ENCODE results near the gene PCAT6. TPM values are rescaled to one million over a fixed set of nuclear protein-coding genes. Genes with fewer than 3 reads are reported as not detected.

The PCAT6 gene
- total RNA-seq, 1 experiment from 2014 or later: 0.26 TPM

DNA sequence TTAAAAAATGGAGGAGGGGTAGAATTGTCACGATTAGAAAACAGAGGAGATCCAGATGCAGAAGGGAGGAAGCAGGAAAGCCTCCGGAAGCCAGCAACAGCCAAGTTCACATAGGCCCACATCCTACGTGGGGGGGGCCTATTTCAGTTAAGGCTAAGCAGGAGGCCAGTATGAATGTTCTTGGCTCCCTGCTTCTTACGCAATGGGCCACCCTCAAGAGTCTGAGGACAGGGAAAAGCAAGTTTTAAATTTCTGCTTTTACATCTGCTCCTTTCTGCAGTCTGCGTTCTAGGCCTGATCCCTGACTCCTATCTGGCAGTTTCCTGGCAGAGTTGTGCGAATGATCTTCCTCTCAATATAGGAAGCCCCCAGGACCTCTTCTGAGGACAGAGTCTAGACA is 47.6 kb downstream of the PCAT6 start:
- 0 out of 2 replicates have a peak, but pooled peaks cover 6% of the 10 kb centered on the region for H3K79me2 ChIP-seq (ENCODE audit: low read length)

DNA sequence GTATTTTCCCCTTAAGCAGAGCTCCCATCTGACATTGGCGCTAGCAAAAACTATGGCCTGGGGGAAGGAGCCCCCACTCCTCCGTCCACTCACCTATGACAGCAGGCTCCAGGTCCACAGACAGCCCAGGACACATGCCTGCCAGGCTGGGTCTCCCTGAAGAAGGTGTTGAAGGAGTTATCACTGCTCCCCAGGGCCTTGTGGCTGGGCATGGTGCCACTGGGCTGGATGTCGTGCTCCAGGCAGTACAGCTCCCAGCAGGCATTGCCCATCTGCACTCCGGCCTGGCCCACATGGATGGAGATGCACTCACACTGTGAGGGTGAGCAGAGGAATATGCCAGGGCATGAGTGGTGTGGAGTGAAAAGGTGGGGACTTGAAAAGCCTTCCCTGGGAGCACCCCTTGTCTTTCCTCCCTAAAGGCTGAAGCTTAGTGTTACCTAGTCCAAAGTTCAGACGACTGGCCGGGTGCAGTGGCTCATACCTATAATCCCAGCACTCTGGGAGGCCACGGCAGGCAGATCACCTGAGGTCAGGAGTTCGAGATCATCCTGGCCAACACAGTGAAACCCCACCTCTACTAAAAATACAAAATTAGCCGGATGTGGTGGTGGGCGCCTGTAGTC is 48.1 kb downstream of the PCAT6 start:
- Histone ChIP-seq H3K4me1 (ENCODE audit: insufficient read depth, low read length) (peaks cover 14% of the 10 kb centered on the region; the same call in 1 of the 2 replicates), H3K36me3 (ENCODE audit: low read depth, low read length) (peaks cover 5% of the 10 kb centered on the region; the same call in 1 of the 2 replicates), H3K9ac (ENCODE audit: low read length) (no peak overlapping the region), H3F3A (ENCODE audit: low read length, unreplicated experiment) (no peaks in the 10 kb centered on the region), H3K27me3 (ENCODE audit: low read length) (no peaks in the 10 kb centered on the region), H3K79me2 (ENCODE audit: low read length) (0 out of 2 replicates have a peak, but pooled peaks cover 6% of the 10 kb centered on the region), H3K9me3 (ENCODE audit: low read length) (no peaks in the 10 kb centered on the region), H3K4me3 (ENCODE audit: low read length) (no peak overlapping the region), H3K27ac (ENCODE audit: low read length) (no peak overlapping the region), H2AFZ (ENCODE audit: low read length) (no peak overlapping the region), H3K9me2 (replicated peaks; ENCODE audit: low read length) (no peaks in the 10 kb centered on the region), H3K4me2 (ENCODE audit: low read length) (no peak overlapping the region), H4K20me1 (ENCODE audit: low read length) (no peaks in the 10 kb centered on the region)
- DNase-seq (no peak), ATAC-seq (no peak)
- intact Hi-C loops (cut with micrococcal nuclease): no loop called here
- no TSS peak for BruUV-seq (replicated peaks)
- CTCF ChIA-PET: no interaction called here
- POLR2A ChIA-PET (ENCODE audit: unreplicated experiment): no interaction called here
- TF ChIP-seq EZH2 (IDR thresholded peaks at IDR 0.05; ENCODE audit: low read length, unreplicated experiment): no peak
- TF ChIP-seq EZH2phosphoT487 (IDR thresholded peaks at IDR 0.05; ENCODE audit: borderline replicate concordance, low read length): no peak
- no peak for TF ChIP-seq CTCF (conservative IDR thresholded peaks at IDR 0.05; ENCODE audit: low read depth, low read length)

More for the DNA sequence above, 47.6 kb downstream of the PCAT6 start:
- H3K36me3 ChIP-seq (ENCODE audit: low read depth, low read length): peaks cover 5% of the 10 kb centered on the region; the same call in 1 of the 2 replicates
- no peak overlapping the region for H3K4me2 ChIP-seq (ENCODE audit: low read length)
- no peaks in the 10 kb centered on the region for H3F3A ChIP-seq (ENCODE audit: low read length, unreplicated experiment)
- intact Hi-C loops (cut with micrococcal nuclease): no loop called here
- H3K4me1 ChIP-seq (ENCODE audit: insufficient read depth, low read length): peaks cover 14% of the 10 kb centered on the region; the same call in 1 of the 2 replicates
- BruUV-seq (replicated peaks): no TSS peak
- no peak overlapping the region for H2AFZ ChIP-seq (ENCODE audit: low read length)
- H3K27ac ChIP-seq (ENCODE audit: low read length): no peak overlapping the region
- ATAC-seq (no peak), DNase-seq (no peak)
- H3K9me3 ChIP-seq (ENCODE audit: low read length): no peaks in the 10 kb centered on the region
- H3K9ac ChIP-seq (ENCODE audit: low read length): no peak overlapping the region
- no peak for TF ChIP-seq CTCF (conservative IDR thresholded peaks at IDR 0.05; ENCODE audit: low read depth, low read length)
- TF ChIP-seq EZH2 (IDR thresholded peaks at IDR 0.05; ENCODE audit: low read length, unreplicated experiment): no peak
- no peak for TF ChIP-seq EZH2phosphoT487 (IDR thresholded peaks at IDR 0.05; ENCODE audit: borderline replicate concordance, low read length)
- CTCF ChIA-PET: no interaction called here
- H3K4me3 ChIP-seq (ENCODE audit: low read length): no peak overlapping the region
- no peaks in the 10 kb centered on the region for H3K27me3 ChIP-seq (ENCODE audit: low read length)
- no peaks in the 10 kb centered on the region for H3K9me2 ChIP-seq (replicated peaks; ENCODE audit: low read length)
- POLR2A ChIA-PET (ENCODE audit: unreplicated experiment): no interaction called here
- no peaks in the 10 kb centered on the region for H4K20me1 ChIP-seq (ENCODE audit: low read length)

Measured in PC-3 (cell line).